Measurements from ENCODE around the gene ZNF764.

DNA sequence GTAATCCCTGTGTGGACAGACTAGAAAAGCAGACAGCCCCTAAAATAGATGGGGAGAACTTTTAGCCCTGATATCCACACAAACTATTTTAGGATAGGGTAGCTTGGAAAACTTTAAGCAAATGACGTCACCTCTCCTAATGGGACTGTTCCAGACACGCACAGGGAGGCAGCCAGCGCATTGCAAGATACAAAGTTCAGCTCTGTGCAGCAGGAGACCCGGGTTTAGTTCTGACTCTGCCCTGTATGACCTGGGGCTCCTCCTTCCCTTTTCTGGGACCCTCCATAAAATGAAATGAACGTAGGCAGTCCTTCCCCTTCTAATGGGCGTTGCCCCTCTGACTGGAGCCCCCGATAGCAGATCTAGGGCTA, 45.8 kb upstream of the ZNF764 start:
- TF ChIP-seq ETV6 (IDR thresholded peaks at IDR 0.05; ENCODE audit: borderline replicate concordance in 1 of 2, low read depth in 2 of 2, low read length in 1 of 2) (no peak), ETV6 (CRISPR knock-in tag; IDR thresholded peaks at IDR 0.05; ENCODE audit: borderline replicate concordance) (no peak), POLR2AphosphoS5 (IDR thresholded peaks at IDR 0.05; ENCODE audit: control insufficient read depth, insufficient read depth, low read depth, low read length) (no peak), RNF2 (IDR thresholded peaks at IDR 0.05) (no peak), ZBTB11 (CRISPR knock-in tag; IDR thresholded peaks at IDR 0.05) (no peak), BHLHE40 (IDR thresholded peaks at IDR 0.05; ENCODE audit: low read length) (no peak), ZBTB1 (CRISPR knock-in tag; IDR thresholded peaks at IDR 0.05; ENCODE audit: borderline replicate concordance, low read depth) (no peak), GABPA (tag; conservative IDR thresholded peaks at IDR 0.05; ENCODE audit: low read depth) (no peak)
- TF ChIP-seq, protein P1, sequence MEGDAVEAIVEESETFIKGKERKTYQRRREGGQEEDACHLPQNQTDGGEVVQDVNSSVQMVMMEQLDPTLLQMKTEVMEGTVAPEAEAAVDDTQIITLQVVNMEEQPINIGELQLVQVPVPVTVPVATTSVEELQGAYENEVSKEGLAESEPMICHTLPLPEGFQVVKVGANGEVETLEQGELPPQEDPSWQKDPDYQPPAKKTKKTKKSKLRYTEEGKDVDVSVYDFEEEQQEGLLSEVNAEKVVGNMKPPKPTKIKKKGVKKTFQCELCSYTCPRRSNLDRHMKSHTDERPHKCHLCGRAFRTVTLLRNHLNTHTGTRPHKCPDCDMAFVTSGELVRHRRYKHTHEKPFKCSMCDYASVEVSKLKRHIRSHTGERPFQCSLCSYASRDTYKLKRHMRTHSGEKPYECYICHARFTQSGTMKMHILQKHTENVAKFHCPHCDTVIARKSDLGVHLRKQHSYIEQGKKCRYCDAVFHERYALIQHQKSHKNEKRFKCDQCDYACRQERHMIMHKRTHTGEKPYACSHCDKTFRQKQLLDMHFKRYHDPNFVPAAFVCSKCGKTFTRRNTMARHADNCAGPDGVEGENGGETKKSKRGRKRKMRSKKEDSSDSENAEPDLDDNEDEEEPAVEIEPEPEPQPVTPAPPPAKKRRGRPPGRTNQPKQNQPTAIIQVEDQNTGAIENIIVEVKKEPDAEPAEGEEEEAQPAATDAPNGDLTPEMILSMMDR (IDR thresholded peaks at IDR 0.05 in 2 of 3, conservative IDR thresholded peaks at IDR 0.05 in 1 of 3; ENCODE audit: insufficient read depth in 2 of 3, low read depth in 1 of 3, low read length in 3 of 3) = no peak

All from K562 (cell line).